Measurements from ENCODE around the gene SYT7.

DNA sequence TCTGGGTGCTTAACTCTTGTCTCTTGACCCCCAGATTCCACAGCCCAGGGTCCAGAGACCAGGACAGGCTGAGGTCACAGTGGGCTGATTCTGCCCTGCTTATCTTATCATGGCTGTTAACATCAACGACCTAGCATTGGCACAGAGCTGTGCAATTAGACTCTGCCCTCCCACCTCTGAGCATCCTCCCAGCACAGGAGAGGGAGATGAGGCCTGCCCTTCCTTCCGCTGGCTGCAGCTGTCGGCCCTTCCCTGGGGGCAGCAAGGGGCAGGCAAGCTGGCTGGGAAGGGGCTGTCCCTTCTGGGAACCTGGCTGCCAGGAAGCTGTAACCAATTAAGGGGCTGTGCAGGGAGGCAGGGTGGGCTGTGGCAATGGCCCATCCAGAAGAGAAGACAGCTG is 49.8 kb downstream of the SYT7 start:
- TF ChIP-seq CTCF (optimal IDR thresholded peaks at IDR 0.05 in 1 of 3, IDR thresholded peaks at IDR 0.05 in 1 of 3, conservative IDR thresholded peaks at IDR 0.05 in 1 of 3; ENCODE audit: extremely low read depth in 1 of 3, insufficient read depth in 2 of 3, low read length in 3 of 3) (no peak), EZH2 (IDR thresholded peaks at IDR 0.05; ENCODE audit: low read length) (no peak)
